ENCODE measurements around the gene MBNL1. TPM values are rescaled to one million over a fixed set of nuclear protein-coding genes. Genes with fewer than 3 reads are reported as not detected.
A peak's percentile ranks its signal among the peaks of the same experiment; 100 is the strongest.

Gene MBNL1
- total RNA-seq, 3 donors from 2014 or later = 314 to 702 (median 353) TPM

- Histone ChIP-seq H3K27ac (peak overlapping the region; percentile 68 to 87), H3K9me3 (no peaks in the 10 kb centered on the region), H3K4me1 (peaks cover 0 to 20% of the 10 kb centered on the region in 2 donors), H3K4me3 (peak overlapping the region; percentile 12 to 43 (median 25)), H3K27me3 (no peaks in the 10 kb centered on the region), H3K36me3 (no peaks in the 10 kb centered on the region)
- TF ChIP-seq POLR2AphosphoS5 (IDR thresholded peaks at IDR 0.05) = peak in 1 of 3 donors; percentile 32
- no peak for TF ChIP-seq POLR2A (IDR thresholded peaks at IDR 0.05)
- TF ChIP-seq CTCF (IDR thresholded peaks at IDR 0.05) = no peak
- intact Hi-C loops (cut with DNase I; ENCODE audit: low total_unique reads) = no loop called here
- DNase-seq (ENCODE audit: low spot score in 2 of 2) = no peak
Measured at GRCh38 chr3:152301745-152302181, 33.0 kb downstream of the MBNL1 start.

GRCh38 chr3:152302521-152303021, 33.8 kb downstream of the MBNL1 start:
- peak overlapping the region; percentile 56 to 87 for H3K27ac ChIP-seq

GRCh38 chr3:152304160-152304559, 35.4 kb downstream of the MBNL1 start:
- H3K36me3 ChIP-seq = no peaks in the 10 kb centered on the region
- TF ChIP-seq POLR2AphosphoS5 (IDR thresholded peaks at IDR 0.05) (no peak), CTCF (IDR thresholded peaks at IDR 0.05) (no peak), POLR2A (IDR thresholded peaks at IDR 0.05) (no peak)
- no peaks in the 10 kb centered on the region for H3K9me3 ChIP-seq
- no peak overlapping the region for H3K4me3 ChIP-seq
- intact Hi-C loops (cut with DNase I; ENCODE audit: low total_unique reads) = no loop called here
- H3K4me1 ChIP-seq = peaks cover 0 to 18% of the 10 kb centered on the region in 2 donors
- DNase-seq (ENCODE audit: low spot score in 2 of 2) = no peak
- peak overlapping the region; percentile 8 to 31 for H3K27ac ChIP-seq
- H3K27me3 ChIP-seq = no peaks in the 10 kb centered on the region

More at GRCh38 chr3:152302521-152303021, 33.8 kb downstream of the MBNL1 start:
- Histone ChIP-seq H3K4me3 (peak overlapping the region in 2 of 3 donors; percentile 6 to 43), H3K27me3 (no peaks in the 10 kb centered on the region), H3K4me1 (peaks cover 0 to 20% of the 10 kb centered on the region in 2 donors), H3K9me3 (no peaks in the 10 kb centered on the region), H3K36me3 (no peaks in the 10 kb centered on the region)
- TF ChIP-seq CTCF (IDR thresholded peaks at IDR 0.05) = no peak
- TF ChIP-seq POLR2A (IDR thresholded peaks at IDR 0.05) = no peak
- TF ChIP-seq POLR2AphosphoS5 (IDR thresholded peaks at IDR 0.05) = no peak
- no peak for DNase-seq (ENCODE audit: low spot score in 2 of 2)
- intact Hi-C loops (cut with DNase I; ENCODE audit: low total_unique reads) = no loop called here

GRCh38 chr3:152305075-152305474, 36.3 kb downstream of the MBNL1 start:
- intact Hi-C loops (cut with DNase I; ENCODE audit: low total_unique reads) = no loop called here
- peaks cover 0 to 17% of the 10 kb centered on the region in 2 donors for H3K4me1 ChIP-seq
- no peaks in the 10 kb centered on the region for H3K36me3 ChIP-seq
- peak overlapping the region in 1 of 2 donors; percentile 10 for H3K27ac ChIP-seq
- H3K9me3 ChIP-seq = no peaks in the 10 kb centered on the region
- TF ChIP-seq POLR2A (IDR thresholded peaks at IDR 0.05) (no peak), CTCF (IDR thresholded peaks at IDR 0.05) (no peak), POLR2AphosphoS5 (IDR thresholded peaks at IDR 0.05) (no peak)
- H3K4me3 ChIP-seq = no peak overlapping the region
- DNase-seq (ENCODE audit: low spot score in 2 of 2) = no peak
- H3K27me3 ChIP-seq = no peaks in the 10 kb centered on the region

- intact Hi-C loops (cut with DNase I; ENCODE audit: low total_unique reads) = no loop called here
- H3K27me3 ChIP-seq = no peaks in the 10 kb centered on the region
- peaks cover 0 to 17% of the 10 kb centered on the region in 2 donors for H3K4me1 ChIP-seq
- DNase-seq (ENCODE audit: low spot score in 2 of 2) = no peak
- peak overlapping the region; percentile 64 to 73 for H3K27ac ChIP-seq
- no peaks in the 10 kb centered on the region for H3K36me3 ChIP-seq
- no peaks in the 10 kb centered on the region for H3K9me3 ChIP-seq
- no peak overlapping the region for H3K4me3 ChIP-seq
- TF ChIP-seq CTCF (IDR thresholded peaks at IDR 0.05) = no peak
- no peak for TF ChIP-seq POLR2A (IDR thresholded peaks at IDR 0.05)
- no peak for TF ChIP-seq POLR2AphosphoS5 (IDR thresholded peaks at IDR 0.05)
Measured at GRCh38 chr3:152307829-152308474, 39.2 kb downstream of the MBNL1 start.

All from breast epithelium (tissue), 4 donors.